Body of pancreas (tissue), 4 donors: Measurements from ENCODE around the gene EHBP1. TPM values are rescaled to one million over a fixed set of nuclear protein-coding genes. Genes with fewer than 3 reads are reported as not detected.

Experiments used
- ATAC-seq: fragments of 150-250 bp; one replicate; pipeline ENCODE4 v1.9.1; 2016
- DNase-seq, 4 donors: peaks; one replicate each; pipeline ENCODE4 v3.0.0-alpha.2; 2019
- H3K27ac ChIP-seq, 4 donors: fragments of 200-600 bp; sonication (generic); 1 replicate in 3 of 4; 2 replicates in 1 of 4; pipeline versions ENCODE4 v1.5.1 to v1.6.1; 2016 to 2019; ENCODE audit warnings: mild to moderate bottlenecking in 1 of 4, mixed read lengths in 1 of 4, moderate library complexity in 1 of 4
- H3K27me3 ChIP-seq, 2 donors: fragments of 200-600 bp; sonication (generic); one replicate each; pipeline ENCODE4 v1.6.0; 2016; ENCODE audit warnings: mild to moderate bottlenecking in 1 of 2
- H3K36me3 ChIP-seq, 2 donors: fragments of 200-600 bp; sonication (generic); replicated peaks in 1 of 2; 2 replicates each; pipeline ENCODE4 v1.5.1; 2016; ENCODE audit warnings: low read depth in 2 of 2; ENCODE audit not compliant: insufficient read depth in 1 of 2
- H3K4me1 ChIP-seq: fragments of 200-600 bp; sonication (generic); one replicate; pipeline ENCODE4 v1.6.0; 2016
- H3K4me3 ChIP-seq, 2 donors: fragments of 200-600 bp; sonication (generic); 1 replicate in 1 of 2; 2 replicates in 1 of 2; pipeline ENCODE4 v1.5.1; 2016 to 2019
- H3K9me3 ChIP-seq, 3 donors: fragments of 200-600 bp; sonication (generic); 1 replicate in 2 of 3; 2 replicates in 1 of 3; pipeline ENCODE4 v1.5.1; 2016
- POLR2A ChIP-seq, 3 donors: fragments of 450-650 bp; IDR thresholded peaks; one replicate each; pipeline ENCODE4 v1.6.1; 2016; ENCODE audit warnings: antibody characterized with exemption in 3 of 3, mild to moderate bottlenecking in 2 of 3
- WGBS, 2 donors: methylation state at CpG; one replicate each; pipeline ENCODE4 v1.1.5; 2017; 5-methylcytosine and 5-hydroxymethylcytosine counted together
- intact Hi-C: fragments of 100-400 bp; cut with DNase I; formaldehyde crosslinking; loops from one replicate; pipeline ENCODE4 v1.15.1; 2023
- total RNA-seq, 2 donors: library from RNA; depleted of rRNA; stranded (reverse); fragments of >200 nt; gene quantifications; one replicate each; pipeline ENCODE4 v1.1.0, GENCODE V29; 2016
- TF ChIP-seq, protein P1 (sequence below), 7 experiments: fragments of 450-650 bp in 4 of 7; fragments of 200-600 bp in 3 of 7; sonication (generic) in 3 of 7; IDR thresholded peaks; one replicate each; pipeline ENCODE4 v1.5.1; 2016 to 2019; ENCODE audit warnings: antibody characterized with exemption in 7 of 7

EHBP1 gene
- total RNA-seq, 2 donors from 2014 or later, result 43.6 to 45.8 TPM

DNA sequence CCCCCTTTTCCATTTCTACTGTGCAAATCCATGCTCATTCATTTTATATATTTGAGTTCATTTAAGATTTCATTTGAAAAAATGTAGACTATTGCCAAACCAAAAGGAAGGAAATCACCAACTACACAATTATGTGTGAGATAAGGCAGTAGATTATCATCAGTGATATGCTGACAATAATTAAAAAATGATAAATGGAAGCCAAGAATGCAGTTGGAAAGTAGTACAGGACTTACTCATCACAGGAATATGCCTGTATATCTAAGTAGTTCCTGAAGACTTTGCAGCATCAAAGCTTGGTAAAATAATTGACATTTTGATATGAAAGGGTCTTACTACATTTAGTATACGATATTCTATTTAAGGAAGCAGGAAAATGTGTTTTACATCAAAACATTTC lies 179.0 kb downstream of the EHBP1 start:
- 51 to 62% methylated on average over 1 of the region's 1 CpG for WGBS, 2 donors
- Histone ChIP-seq H3K27me3 (no peaks in the 10 kb centered on the region), H3K4me1 (no peaks in the 10 kb centered on the region), H3K36me3 (no peaks in the 10 kb centered on the region), H3K9me3 (no peaks in the 10 kb centered on the region), H3K4me3 (no peak overlapping the region), H3K27ac (no peak overlapping the region)
- ATAC-seq, result no peak
- TF ChIP-seq, protein P1, sequence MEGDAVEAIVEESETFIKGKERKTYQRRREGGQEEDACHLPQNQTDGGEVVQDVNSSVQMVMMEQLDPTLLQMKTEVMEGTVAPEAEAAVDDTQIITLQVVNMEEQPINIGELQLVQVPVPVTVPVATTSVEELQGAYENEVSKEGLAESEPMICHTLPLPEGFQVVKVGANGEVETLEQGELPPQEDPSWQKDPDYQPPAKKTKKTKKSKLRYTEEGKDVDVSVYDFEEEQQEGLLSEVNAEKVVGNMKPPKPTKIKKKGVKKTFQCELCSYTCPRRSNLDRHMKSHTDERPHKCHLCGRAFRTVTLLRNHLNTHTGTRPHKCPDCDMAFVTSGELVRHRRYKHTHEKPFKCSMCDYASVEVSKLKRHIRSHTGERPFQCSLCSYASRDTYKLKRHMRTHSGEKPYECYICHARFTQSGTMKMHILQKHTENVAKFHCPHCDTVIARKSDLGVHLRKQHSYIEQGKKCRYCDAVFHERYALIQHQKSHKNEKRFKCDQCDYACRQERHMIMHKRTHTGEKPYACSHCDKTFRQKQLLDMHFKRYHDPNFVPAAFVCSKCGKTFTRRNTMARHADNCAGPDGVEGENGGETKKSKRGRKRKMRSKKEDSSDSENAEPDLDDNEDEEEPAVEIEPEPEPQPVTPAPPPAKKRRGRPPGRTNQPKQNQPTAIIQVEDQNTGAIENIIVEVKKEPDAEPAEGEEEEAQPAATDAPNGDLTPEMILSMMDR (IDR thresholded peaks at IDR 0.05), result no peak
- DNase-seq, result no peak
- intact Hi-C loops, result no loop called here

DNA sequence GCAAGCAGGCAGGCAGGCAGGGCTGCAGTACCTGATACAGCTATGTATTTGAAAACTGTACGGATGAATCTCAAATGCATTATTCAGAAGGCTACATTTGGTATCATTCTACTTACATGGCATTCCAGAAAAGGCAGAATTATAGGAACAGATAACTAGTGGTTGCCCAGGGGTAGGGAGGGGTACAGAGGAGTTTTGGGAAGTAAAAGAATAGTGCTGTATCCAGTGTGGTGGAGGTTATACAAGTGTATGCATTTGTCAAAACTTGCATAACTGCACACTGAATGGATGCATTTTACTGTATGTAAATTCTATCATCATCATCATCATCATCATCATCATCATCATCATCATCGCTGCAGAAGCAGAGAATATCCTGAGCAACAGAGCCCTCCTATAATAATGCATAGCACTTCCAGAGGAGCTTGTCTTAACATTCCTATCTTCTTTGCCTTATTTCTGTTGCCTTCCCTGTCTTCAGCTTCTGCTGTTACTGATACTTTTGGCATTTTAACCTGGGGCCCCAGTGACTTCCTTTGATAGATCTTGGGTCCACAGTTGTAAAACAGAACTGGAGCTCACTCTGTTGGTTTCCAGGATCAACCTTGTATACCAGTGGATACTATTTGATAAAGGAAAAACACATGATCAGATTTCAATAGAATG lies 189.6 kb downstream of the EHBP1 start:
- no peak for TF ChIP-seq POLR2A (IDR thresholded peaks at IDR 0.05)
- TF ChIP-seq, protein P1 (IDR thresholded peaks at IDR 0.05), result no peak
- Histone ChIP-seq H3K27ac (no peak overlapping the region), H3K27me3 (no peaks in the 10 kb centered on the region), H3K4me3 (no peak overlapping the region), H3K36me3 (no peaks in the 10 kb centered on the region), H3K9me3 (no peaks in the 10 kb centered on the region), H3K4me1 (no peaks in the 10 kb centered on the region)
- WGBS, 2 donors, result 88 to 100% methylated on average over 2 of the region's 2 CpGs
- intact Hi-C loops, result no loop called here
- DNase-seq (no peak), ATAC-seq (no peak)

DNA sequence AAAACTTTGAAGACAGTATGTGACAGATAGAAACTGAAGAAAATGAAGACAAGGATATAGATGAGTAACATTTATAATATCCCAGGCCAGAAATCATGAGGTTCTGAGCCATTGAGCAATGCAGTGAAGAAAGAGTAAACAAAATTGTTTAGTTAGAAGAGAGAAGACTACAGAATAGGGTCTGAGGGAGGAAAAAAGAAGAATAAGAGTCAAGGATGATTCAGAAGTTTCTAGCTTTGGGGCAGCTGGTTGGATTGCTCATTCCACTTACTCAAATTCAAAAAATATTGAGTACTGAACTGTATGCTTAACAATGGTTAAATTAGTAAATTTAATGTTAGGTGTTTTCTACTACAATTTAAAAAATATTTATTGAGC lies 190.1 kb downstream of the EHBP1 start:
- H3K36me3 ChIP-seq, result no peaks in the 10 kb centered on the region

DNA sequence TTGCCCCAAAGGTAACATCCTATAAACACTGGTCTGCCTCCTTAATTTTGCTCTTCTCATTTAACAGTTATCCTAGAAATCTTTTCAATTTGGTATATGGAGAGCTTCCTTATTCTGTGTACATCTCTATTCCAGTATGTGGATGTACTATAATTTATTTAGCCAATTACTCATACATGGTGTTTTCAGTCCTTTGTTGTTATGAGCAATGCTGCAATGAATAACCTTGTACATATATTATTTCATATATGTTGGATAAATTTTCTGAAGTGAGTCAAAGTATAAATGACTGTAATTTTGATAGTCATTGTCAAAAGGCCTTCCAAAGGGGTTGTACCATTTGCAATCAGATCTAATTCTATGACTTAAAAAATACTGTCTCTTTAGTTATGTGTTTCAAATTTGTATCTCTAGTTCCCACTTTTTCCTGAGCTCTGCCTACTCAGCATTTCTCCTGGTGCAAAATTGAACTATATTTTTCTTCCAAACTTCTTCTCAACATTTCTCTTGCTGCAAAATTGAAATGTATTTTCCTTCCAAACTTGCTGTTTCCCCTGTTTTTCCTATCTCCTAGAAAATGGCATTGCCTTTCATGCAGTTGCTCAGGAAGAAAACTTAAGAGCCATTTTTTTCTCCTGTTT lies 191.8 kb downstream of the EHBP1 start:
- ATAC-seq (no peak), DNase-seq (no peak)
- Histone ChIP-seq H3K27ac (no peak overlapping the region), H3K4me3 (no peak overlapping the region), H3K4me1 (no peaks in the 10 kb centered on the region), H3K36me3 (no peaks in the 10 kb centered on the region), H3K9me3 (no peaks in the 10 kb centered on the region), H3K27me3 (no peaks in the 10 kb centered on the region)
- intact Hi-C loops, result no loop called here
- TF ChIP-seq POLR2A (IDR thresholded peaks at IDR 0.05), result no peak
- TF ChIP-seq, protein P1 (IDR thresholded peaks at IDR 0.05), result no peak

More for the DNA sequence above, 190.1 kb downstream of the EHBP1 start:
- no peaks in the 10 kb centered on the region for H3K27me3 ChIP-seq
- DNase-seq (no peak), ATAC-seq (no peak)
- no peaks in the 10 kb centered on the region for H3K4me1 ChIP-seq
- H3K9me3 ChIP-seq, result no peaks in the 10 kb centered on the region
- H3K27ac ChIP-seq, result no peak overlapping the region
- TF ChIP-seq, protein P1 (IDR thresholded peaks at IDR 0.05), result no peak
- TF ChIP-seq POLR2A (IDR thresholded peaks at IDR 0.05), result no peak
- intact Hi-C loops, result no loop called here
- no peak overlapping the region for H3K4me3 ChIP-seq

DNA sequence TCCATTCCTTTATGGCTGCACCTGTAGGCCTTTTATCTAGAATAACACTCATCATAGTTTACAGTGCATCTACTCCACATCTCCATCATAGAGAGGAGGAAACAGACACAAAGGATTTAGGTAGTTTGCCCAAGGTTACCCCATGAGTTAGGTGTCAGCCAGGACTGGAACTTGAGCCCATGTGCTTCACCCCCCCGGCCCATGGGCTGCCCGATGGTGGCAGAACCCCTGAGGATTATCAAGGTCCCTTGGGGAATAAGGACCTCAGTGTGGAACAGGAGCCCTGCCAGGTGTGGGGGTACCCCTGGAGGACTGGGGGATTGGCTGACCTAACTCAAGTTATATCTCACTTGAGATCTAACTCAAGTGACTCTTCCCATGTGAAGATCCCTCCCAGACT lies 198.8 kb downstream of the EHBP1 start:
- no peaks in the 10 kb centered on the region for H3K9me3 ChIP-seq
- H3K27ac ChIP-seq, result no peak overlapping the region
- H3K4me3 ChIP-seq, result no peak overlapping the region
- no peak for TF ChIP-seq POLR2A (IDR thresholded peaks at IDR 0.05)
- TF ChIP-seq, protein P1 (IDR thresholded peaks at IDR 0.05), result no peak
- WGBS, 2 donors, result 87 to 100% methylated on average over 2 of the region's 2 CpGs
- no peaks in the 10 kb centered on the region for H3K27me3 ChIP-seq
- no peaks in the 10 kb centered on the region for H3K4me1 ChIP-seq
- no peak for ATAC-seq
- intact Hi-C loops, result no loop called here
- DNase-seq, result no peak
- H3K36me3 ChIP-seq, result no peaks in the 10 kb centered on the region
